Peyer's patch (tissue), 4 donors: ENCODE results near the gene LRRC63. TPM values are rescaled to one million over a fixed set of nuclear protein-coding genes. Genes with fewer than 3 reads are reported as not detected.

Experiments
- DNase-seq, 3 donors: peaks; one replicate each; pipeline ENCODE4 v3.0.0-alpha.2; 2017 to 2019
- H3K27ac ChIP-seq, 4 donors: fragments of 200-600 bp; sonication (generic); one replicate each; pipeline ENCODE4 v1.5.1; 2016 to 2019
- H3K27me3 ChIP-seq, 2 donors: fragments of 200-600 bp; sonication (generic); one replicate each; pipeline ENCODE4 v1.5.1; 2019
- H3K36me3 ChIP-seq, 3 donors: fragments of 200-600 bp; sonication (generic); one replicate each; pipeline ENCODE4 v1.5.1; 2016 to 2019
- H3K4me1 ChIP-seq, 4 donors: fragments of 200-600 bp; sonication (generic); one replicate each; pipeline ENCODE4 v1.5.1; 2016 to 2019
- H3K4me3 ChIP-seq, 4 donors: fragments of 200-600 bp; sonication (generic); 1 replicate in 3 of 4; 2 replicates in 1 of 4; pipeline ENCODE4 v1.5.1; 2016 to 2019; ENCODE audit warnings: mild to moderate bottlenecking in 1 of 4
- H3K9me3 ChIP-seq, 4 donors: fragments of 200-600 bp; sonication (generic); one replicate each; pipeline ENCODE4 v1.5.1; 2016 to 2019; ENCODE audit warnings: mild to moderate bottlenecking in 1 of 4
- POLR2A ChIP-seq, 2 donors: fragments of 450-650 bp; IDR thresholded peaks; one replicate each; pipeline ENCODE4 v1.5.1; 2017; ENCODE audit warnings: antibody characterized with exemption in 2 of 2, mild to moderate bottlenecking in 2 of 2, moderate library complexity in 2 of 2
- total RNA-seq, 4 donors: library from RNA; depleted of rRNA; stranded (reverse); fragments of >200 nt; gene quantifications; one replicate each; pipeline ENCODE4 v1.1.0, GENCODE V29; 2016
- TF ChIP-seq, protein P1 (sequence below), 6 experiments: fragments of 450-650 bp in 4 of 6; fragments of 200-600 bp in 2 of 6; sonication (generic) in 1 of 6; IDR thresholded peaks; one replicate each; pipeline ENCODE4 v1.5.1; 2017 to 2019; ENCODE audit warnings: antibody characterized with exemption in 6 of 6, mild to moderate bottlenecking in 3 of 6, moderate library complexity in 1 of 6

Gene LRRC63
- total RNA-seq, 4 donors from 2014 or later = 0.40 TPM; not detected in 3

DNA sequence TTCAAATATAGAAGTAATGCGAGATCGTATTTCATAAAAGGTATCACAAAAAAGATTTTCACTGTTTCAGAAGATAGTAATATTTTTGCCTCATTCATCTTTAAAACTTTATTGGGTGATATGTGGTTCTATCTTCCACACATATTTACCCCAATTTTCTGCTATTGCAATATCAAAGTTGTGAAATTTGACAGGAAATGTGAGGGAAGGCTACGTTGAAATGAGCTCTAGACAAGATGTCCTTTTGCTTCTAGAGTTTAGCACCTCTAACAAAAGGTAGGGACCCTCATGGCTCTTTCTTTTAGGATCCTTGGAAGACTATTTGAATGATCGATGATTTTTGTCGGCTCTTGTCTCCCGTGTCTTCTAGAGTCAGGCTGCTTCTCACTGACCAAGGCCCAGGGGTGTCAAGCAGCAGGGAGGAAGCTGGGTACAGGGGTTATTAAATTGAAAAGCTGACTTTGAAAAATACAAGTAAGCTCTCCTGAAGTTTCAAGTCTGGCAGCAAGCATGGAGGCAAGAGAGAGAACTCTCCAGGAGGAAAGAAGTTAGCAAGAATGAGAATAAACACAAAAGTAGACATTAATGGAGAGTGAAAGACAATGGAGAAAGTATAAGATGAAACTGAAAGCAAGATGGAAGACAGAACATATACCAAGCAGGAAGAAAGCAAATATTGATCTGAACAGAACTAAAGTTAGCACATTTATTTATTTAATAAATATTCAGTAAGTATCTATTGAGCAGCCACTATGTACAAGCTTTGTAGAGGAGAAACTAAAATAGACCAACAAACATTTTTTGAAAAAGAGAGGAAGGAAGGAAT lies 101.9 kb downstream of the LRRC63 start:
- Histone ChIP-seq H3K4me1 (no peaks in the 10 kb centered on the region), H3K9me3 (no peaks in the 10 kb centered on the region), H3K36me3 (no peaks in the 10 kb centered on the region), H3K27me3 (no peaks in the 10 kb centered on the region), H3K4me3 (no peak overlapping the region), H3K27ac (no peak overlapping the region)
- no peak for TF ChIP-seq POLR2A (IDR thresholded peaks at IDR 0.05)
- TF ChIP-seq, protein P1, sequence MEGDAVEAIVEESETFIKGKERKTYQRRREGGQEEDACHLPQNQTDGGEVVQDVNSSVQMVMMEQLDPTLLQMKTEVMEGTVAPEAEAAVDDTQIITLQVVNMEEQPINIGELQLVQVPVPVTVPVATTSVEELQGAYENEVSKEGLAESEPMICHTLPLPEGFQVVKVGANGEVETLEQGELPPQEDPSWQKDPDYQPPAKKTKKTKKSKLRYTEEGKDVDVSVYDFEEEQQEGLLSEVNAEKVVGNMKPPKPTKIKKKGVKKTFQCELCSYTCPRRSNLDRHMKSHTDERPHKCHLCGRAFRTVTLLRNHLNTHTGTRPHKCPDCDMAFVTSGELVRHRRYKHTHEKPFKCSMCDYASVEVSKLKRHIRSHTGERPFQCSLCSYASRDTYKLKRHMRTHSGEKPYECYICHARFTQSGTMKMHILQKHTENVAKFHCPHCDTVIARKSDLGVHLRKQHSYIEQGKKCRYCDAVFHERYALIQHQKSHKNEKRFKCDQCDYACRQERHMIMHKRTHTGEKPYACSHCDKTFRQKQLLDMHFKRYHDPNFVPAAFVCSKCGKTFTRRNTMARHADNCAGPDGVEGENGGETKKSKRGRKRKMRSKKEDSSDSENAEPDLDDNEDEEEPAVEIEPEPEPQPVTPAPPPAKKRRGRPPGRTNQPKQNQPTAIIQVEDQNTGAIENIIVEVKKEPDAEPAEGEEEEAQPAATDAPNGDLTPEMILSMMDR (IDR thresholded peaks at IDR 0.05) = no peak
- DNase-seq = no peak

DNA sequence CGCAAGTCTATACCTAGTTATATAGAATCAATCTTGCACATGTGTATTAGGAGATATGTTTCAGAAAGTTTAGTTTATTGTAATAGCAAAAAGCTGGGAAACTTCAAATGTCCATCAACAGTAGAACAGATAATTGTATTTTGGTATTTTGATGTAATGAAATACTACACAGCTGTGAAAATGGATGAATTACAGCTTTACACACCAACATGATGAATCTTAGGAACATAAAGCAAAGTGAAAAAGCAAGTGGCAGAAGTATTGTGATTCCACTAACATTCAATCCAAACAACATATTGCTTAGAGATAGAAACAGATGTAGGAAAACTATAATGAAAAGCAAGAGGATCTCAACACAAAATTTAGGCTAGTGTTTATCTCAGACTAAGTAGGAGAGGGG lies 102.9 kb downstream of the LRRC63 start:
- H3K36me3 ChIP-seq = no peaks in the 10 kb centered on the region
- DNase-seq = no peak

DNA sequence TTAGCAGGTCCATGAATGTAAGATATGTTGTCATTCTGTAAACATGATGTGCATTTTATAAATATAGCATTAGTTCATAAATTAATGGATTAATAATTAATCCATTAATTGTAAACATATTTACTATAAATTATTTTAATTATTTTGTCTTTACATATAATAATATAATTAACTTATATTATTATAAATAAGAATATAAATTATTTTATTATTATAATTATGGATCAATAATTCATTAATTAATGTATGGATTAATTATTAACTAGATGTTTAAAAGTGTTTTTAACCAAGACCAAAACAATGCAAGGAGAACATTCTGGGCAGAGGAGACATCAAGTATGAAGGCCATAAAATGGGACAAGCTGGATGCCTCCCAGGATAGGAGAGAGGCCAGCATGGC lies 103.3 kb downstream of the LRRC63 start:
- Histone ChIP-seq H3K36me3 (no peaks in the 10 kb centered on the region), H3K4me3 (no peak overlapping the region), H3K9me3 (no peaks in the 10 kb centered on the region), H3K4me1 (no peaks in the 10 kb centered on the region), H3K27ac (no peak overlapping the region), H3K27me3 (no peaks in the 10 kb centered on the region)
- TF ChIP-seq POLR2A (IDR thresholded peaks at IDR 0.05) = no peak
- DNase-seq = no peak

More for the DNA sequence above, 102.9 kb downstream of the LRRC63 start:
- no peak overlapping the region for H3K4me3 ChIP-seq
- TF ChIP-seq, protein P1 (IDR thresholded peaks at IDR 0.05) = no peak
- TF ChIP-seq POLR2A (IDR thresholded peaks at IDR 0.05) = no peak
- no peaks in the 10 kb centered on the region for H3K9me3 ChIP-seq
- H3K27me3 ChIP-seq = no peaks in the 10 kb centered on the region
- H3K4me1 ChIP-seq = no peaks in the 10 kb centered on the region
- no peak overlapping the region for H3K27ac ChIP-seq

DNA sequence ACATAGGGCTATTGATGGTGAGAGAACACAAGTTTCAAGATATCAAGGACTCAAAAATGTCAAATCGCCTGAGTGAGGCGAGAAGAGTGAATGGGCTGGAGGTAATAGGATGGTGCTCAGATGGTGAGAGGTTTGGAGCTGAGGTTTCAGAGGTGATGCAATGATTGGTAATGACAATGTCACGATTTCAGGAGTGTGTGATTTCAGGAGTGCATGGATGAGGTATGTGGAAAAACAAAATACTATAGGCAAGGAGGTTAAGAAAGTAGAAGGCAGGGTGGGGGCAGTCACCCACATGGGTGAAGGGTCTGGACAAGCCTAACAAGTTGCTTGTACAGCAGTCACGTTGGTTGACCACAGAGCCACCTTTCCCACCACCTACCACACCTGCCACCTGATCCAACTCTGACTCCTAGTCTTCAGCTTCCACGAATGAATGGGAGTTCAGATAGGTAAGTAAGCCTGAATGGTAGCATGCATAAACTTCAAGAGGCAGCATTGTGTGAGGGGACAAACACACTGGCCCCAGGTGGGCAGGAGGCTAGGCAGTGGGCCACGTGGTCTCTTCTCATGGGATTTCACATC lies 103.9 kb downstream of the LRRC63 start:
- Histone ChIP-seq H3K27me3 (no peaks in the 10 kb centered on the region), H3K36me3 (no peaks in the 10 kb centered on the region), H3K9me3 (no peaks in the 10 kb centered on the region), H3K4me3 (no peak overlapping the region), H3K27ac (no peak overlapping the region), H3K4me1 (no peaks in the 10 kb centered on the region)
- TF ChIP-seq, protein P1 (IDR thresholded peaks at IDR 0.05) = no peak
- TF ChIP-seq POLR2A (IDR thresholded peaks at IDR 0.05) = no peak
- no peak for DNase-seq

DNA sequence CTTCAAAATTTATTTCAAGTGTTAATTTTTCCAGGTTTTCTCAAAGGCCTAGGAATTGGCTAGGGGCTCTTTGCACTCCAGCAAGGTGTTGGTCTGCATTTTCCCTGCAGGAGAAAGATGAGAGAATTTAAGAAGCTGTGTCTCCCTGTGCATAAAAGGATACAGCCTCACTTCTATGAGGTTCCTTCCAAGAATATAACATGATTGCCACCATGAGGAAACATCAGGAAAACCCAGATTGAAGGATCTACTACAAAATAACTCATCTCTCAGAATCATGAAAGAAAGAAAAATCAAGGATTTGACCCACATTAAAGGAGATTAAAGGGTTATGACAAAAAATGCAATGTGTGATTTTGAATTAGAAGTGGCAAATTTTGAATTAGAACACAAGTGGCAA lies 105.4 kb downstream of the LRRC63 start:
- H3K9me3 ChIP-seq = no peaks in the 10 kb centered on the region
- no peak for TF ChIP-seq POLR2A (IDR thresholded peaks at IDR 0.05)
- TF ChIP-seq, protein P1 (IDR thresholded peaks at IDR 0.05) = no peak
- no peak overlapping the region for H3K27ac ChIP-seq
- no peak for DNase-seq
- H3K4me3 ChIP-seq = no peak overlapping the region
- no peaks in the 10 kb centered on the region for H3K4me1 ChIP-seq
- H3K27me3 ChIP-seq = no peaks in the 10 kb centered on the region
- H3K36me3 ChIP-seq = no peaks in the 10 kb centered on the region

DNA sequence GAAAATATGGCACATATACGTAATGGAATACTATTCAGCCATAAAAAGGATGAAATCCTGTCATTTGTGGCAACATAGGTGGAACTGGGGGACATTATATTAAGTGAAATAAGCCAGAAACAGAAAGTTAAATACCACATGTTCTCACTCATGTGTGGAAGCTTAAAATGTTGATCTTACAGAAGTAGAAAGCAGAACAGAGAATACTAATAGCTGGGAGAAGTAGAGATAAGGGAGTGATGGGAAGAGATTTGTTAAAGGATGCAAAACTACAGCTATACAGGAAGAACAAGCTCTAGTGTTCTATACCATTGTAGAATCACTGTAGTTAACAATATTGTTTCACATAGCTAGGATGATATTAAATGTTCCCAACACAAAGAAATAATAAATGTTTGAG lies 107.3 kb downstream of the LRRC63 start:
- no peak for DNase-seq
- no peaks in the 10 kb centered on the region for H3K27me3 ChIP-seq
- no peak overlapping the region for H3K27ac ChIP-seq
- no peaks in the 10 kb centered on the region for H3K36me3 ChIP-seq
- no peaks in the 10 kb centered on the region for H3K9me3 ChIP-seq
- H3K4me1 ChIP-seq = no peaks in the 10 kb centered on the region
- TF ChIP-seq, protein P1 (IDR thresholded peaks at IDR 0.05) = no peak
- no peak for TF ChIP-seq POLR2A (IDR thresholded peaks at IDR 0.05)
- no peak overlapping the region for H3K4me3 ChIP-seq
